ENCODE measurements around the gene SQOR.
"Not testable (repeated sequence)": the region's sequence is repeated elsewhere in the genome, so short reads cannot be mapped to it uniquely, and the experiment has no call there.

SQOR gene

DNA sequence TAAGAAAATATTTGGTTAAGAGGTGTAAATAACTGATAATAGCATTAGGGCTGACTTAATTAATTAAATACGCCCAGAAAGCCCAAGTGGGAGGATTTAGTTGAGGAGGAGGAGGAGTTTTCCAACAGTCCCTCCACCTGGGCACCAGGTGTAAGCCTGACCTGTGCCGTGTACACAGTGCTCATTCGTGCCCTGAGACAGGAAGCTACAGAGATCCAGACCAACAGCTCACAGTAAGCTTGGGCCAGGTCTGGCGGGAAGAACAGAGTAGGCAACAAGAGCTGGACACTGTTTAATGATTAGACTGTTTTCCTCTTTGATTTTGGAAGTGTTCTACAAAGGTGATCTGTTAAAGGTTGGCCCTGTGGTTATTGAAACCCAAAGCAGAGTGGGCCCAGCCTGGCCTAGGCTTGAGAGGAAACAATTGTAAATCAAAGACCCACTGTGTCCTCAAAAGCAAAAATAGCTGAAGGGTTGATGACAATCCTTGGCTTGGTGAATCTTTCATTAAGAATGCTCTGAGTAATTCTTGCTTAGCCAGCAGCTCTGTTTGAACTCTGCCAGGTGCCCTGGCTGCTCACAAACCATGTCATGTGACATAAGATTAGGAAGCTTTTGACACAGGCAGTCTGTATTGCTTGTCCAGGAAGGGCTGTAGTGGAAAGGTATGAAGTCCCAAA, 13.8 kb downstream of the SQOR start:
- no peak overlapping the region for H3K4me3 ChIP-seq (ENCODE audit: low read depth, low read length)
- TF ChIP-seq, protein P1, sequence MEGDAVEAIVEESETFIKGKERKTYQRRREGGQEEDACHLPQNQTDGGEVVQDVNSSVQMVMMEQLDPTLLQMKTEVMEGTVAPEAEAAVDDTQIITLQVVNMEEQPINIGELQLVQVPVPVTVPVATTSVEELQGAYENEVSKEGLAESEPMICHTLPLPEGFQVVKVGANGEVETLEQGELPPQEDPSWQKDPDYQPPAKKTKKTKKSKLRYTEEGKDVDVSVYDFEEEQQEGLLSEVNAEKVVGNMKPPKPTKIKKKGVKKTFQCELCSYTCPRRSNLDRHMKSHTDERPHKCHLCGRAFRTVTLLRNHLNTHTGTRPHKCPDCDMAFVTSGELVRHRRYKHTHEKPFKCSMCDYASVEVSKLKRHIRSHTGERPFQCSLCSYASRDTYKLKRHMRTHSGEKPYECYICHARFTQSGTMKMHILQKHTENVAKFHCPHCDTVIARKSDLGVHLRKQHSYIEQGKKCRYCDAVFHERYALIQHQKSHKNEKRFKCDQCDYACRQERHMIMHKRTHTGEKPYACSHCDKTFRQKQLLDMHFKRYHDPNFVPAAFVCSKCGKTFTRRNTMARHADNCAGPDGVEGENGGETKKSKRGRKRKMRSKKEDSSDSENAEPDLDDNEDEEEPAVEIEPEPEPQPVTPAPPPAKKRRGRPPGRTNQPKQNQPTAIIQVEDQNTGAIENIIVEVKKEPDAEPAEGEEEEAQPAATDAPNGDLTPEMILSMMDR (IDR thresholded peaks at IDR 0.05; ENCODE audit: low read depth, low read length): no peak

DNA sequence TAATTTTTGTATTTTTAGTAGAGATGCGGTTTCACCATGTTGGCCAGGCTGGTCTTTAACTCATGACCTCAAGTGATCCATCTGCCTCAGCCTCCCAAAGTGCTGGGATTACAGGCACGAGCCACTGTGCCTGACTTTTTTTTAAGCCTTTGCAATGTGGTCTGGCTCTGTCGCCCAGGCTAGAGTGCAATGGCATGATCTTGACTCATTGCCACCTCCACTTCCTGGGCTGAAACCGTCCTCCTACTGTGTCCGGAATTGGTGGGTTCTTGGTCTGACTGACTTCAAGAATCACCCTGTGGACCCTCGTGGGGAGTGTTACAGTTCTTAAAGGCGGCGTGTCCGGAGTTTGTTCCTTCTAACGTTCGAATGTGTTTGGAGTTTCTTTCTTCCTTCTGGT, 15.2 kb downstream of the SQOR start:
- not testable (repeated sequence) for H3K4me3 ChIP-seq (ENCODE audit: low read depth, low read length)

DNA sequence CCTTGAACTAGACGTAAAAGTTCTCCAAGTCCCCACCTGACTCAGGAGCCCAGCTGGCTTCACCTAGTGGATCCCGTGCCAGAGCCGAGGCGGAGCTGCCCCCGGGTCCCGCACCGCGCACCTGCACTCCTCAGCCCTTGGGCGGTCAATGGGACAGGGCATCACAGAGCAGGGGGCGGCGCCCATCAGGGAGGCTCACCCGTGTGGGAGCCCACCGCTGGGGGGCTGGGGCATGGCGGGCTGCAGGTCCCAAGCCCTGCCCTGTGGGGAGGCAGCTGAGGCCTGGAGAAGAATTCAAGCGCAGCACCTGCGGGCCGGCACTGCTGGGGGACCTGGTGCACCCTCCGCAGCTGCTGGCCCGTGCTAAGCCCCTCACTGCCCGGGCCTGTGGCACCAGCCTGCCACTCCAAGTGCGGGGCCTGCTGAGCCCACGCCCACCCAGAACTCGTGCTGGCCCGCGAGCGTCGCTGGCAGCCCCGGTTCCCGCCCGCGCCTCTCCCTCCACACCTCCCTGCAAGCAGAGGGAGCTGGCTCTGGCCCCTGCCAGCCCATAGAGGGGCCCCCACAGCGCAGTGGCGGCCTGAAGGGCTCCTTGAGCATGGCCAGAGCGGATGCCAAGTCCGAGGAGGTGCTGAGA, 16.2 kb downstream of the SQOR start:
- H3K4me3 ChIP-seq (ENCODE audit: low read depth, low read length): no peak overlapping the region
- TF ChIP-seq, protein P1 (IDR thresholded peaks at IDR 0.05; ENCODE audit: low read depth, low read length): no peak

DNA sequence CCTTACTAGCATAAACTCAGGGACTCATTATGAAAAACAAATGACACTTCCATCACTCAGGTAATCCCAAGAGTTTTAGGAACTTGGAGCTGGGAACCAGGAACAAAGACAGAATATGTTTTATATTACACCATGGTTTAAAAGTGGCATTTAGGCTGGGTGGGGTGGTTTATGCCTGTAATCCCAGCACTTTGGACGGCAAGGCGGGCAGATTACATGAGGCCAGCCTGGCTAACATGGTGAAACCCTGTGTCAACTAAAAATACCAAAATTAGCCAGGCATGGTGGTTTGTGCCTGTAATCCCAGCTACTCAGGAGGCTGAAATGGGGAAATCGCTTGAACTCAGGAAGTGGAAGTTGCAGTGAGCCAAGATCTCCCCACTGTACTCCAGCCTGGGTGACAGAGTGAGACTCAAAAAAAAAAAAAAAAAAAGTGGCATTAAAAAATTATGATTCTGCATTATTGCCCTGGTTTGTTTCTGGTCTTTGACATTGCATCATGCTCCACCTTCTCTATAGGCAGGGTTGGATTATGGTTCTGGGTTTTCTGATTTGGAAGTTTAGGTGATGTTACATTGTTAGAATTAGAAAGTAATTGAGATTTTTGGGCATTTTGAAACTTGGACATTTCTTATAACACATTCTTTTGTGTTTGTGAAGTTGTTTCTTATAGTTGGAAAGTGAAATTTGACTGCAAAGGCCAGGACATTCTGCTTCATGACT, 19.0 kb downstream of the SQOR start:
- TF ChIP-seq, protein P1 (IDR thresholded peaks at IDR 0.05; ENCODE audit: low read depth, low read length): no peak
- no peak overlapping the region for H3K4me3 ChIP-seq (ENCODE audit: low read depth, low read length)

DNA sequence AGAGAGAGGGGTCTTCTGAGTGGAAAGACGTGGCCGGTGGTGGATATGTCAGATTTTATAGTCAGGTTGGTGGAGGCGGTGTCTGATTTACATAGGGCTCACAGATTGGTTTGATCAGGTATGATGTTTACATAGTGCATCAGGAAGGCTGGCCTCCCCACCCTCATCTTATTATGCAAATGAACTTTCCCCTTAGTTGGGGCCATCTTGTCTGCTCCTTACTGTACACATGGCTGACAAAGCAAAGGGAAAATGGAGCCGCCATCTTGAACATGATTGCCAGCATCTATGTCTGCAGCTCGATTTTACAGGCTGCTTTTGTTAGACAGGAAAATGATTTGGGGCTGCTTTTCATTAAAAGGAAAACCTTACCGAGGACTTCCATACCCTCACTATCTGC, 19.9 kb downstream of the SQOR start:
- no peak overlapping the region for H3K4me3 ChIP-seq (ENCODE audit: low read depth, low read length)
- TF ChIP-seq, protein P1 (IDR thresholded peaks at IDR 0.05; ENCODE audit: low read depth, low read length): no peak

DNA sequence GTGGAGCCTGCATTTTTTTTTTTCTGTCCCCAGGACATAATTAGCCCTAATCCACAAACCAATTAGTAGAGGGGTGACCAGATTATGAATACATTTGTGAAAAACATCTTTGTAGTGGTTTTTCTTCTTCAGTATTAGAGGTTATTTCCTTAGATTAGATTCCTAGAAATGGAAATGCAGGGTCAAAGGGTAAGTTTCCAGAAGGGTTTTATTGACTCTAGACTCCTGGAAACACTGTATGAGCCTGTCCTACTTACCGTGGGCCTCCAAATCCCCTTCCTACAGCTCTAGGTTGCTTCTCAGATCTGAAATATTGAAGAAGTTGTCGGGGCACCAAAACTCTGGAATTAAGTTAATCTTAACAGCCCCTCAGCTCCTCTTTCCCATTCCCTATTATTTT, 22.4 kb downstream of the SQOR start:
- H3K4me3 ChIP-seq (ENCODE audit: low read depth, low read length): no peak overlapping the region
- TF ChIP-seq, protein P1 (IDR thresholded peaks at IDR 0.05; ENCODE audit: low read depth, low read length): no peak

DNA sequence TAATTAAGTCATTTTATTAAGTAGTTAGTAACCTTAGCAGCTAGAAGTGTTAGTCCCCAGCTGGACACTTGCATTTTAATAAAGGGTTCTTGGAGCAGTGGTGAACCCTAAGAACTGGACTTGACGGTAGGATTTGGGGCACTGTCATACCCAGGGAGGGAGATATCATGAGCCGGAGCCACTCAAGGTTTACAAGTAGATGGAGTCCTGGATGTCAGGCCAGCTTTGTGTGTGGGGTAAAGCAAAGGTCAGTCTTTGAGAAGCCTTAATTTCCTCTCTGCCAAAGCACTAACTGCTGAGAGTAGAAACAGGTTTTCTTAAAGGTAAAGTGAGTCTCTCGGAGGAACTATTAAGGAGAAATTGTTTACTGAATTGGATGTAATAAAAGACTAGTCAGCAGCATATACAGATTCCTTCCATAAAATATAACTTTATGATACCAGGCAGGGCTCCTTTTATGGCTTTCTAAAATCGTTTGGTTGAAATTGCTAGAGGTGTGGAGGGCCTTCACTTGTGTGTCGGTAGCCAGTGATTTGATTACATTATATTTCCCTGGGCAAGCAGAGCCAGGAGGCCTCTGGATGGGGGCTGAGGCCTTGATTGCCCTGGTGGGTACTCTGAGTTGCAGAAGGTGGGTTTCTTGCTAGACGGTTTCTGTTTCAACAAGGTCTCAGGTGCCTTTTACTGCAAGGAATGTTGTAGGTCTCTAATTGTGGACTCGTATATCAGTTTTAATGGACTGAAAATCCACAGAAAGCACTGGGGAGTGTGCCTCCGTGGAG, 23.1 kb downstream of the SQOR start:
- no peak overlapping the region for H3K4me3 ChIP-seq (ENCODE audit: low read depth, low read length)
- TF ChIP-seq, protein P1 (IDR thresholded peaks at IDR 0.05; ENCODE audit: low read depth, low read length): no peak
